ENCODE measurements around the gene SLC38A10.

Gene SLC38A10

DNA sequence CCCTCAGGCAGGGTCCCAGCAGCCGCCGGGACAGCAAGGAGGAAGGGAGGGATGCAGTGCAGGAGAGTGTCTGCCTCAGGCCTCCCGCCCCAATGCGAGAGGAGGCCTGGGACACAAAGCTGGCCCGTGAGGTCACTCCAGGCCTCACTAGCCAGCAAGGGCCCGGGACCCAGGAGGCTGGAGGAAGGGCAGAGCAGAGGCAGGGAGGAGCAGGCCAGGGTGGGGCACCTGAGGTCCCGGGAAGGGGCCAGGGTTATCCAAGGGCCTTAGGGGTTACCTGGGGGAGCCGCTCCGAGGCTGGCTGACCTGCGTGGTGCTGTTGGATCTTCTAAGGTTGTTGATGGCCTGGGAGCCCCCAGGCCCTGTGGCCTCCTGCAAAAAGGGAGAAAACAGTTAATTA lies 86.5 kb downstream of the SLC38A10 start:
- no peak for DNase-seq (ENCODE audit: low read depth)
- TF ChIP-seq, protein P1, sequence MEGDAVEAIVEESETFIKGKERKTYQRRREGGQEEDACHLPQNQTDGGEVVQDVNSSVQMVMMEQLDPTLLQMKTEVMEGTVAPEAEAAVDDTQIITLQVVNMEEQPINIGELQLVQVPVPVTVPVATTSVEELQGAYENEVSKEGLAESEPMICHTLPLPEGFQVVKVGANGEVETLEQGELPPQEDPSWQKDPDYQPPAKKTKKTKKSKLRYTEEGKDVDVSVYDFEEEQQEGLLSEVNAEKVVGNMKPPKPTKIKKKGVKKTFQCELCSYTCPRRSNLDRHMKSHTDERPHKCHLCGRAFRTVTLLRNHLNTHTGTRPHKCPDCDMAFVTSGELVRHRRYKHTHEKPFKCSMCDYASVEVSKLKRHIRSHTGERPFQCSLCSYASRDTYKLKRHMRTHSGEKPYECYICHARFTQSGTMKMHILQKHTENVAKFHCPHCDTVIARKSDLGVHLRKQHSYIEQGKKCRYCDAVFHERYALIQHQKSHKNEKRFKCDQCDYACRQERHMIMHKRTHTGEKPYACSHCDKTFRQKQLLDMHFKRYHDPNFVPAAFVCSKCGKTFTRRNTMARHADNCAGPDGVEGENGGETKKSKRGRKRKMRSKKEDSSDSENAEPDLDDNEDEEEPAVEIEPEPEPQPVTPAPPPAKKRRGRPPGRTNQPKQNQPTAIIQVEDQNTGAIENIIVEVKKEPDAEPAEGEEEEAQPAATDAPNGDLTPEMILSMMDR (IDR thresholded peaks at IDR 0.05; ENCODE audit: control insufficient read depth, insufficient read depth, low read depth, low read length, missing control alignments): no peak
- no peak overlapping the region for H3K4me3 ChIP-seq (ENCODE audit: control insufficient read depth, low read depth, low read length)

DNA sequence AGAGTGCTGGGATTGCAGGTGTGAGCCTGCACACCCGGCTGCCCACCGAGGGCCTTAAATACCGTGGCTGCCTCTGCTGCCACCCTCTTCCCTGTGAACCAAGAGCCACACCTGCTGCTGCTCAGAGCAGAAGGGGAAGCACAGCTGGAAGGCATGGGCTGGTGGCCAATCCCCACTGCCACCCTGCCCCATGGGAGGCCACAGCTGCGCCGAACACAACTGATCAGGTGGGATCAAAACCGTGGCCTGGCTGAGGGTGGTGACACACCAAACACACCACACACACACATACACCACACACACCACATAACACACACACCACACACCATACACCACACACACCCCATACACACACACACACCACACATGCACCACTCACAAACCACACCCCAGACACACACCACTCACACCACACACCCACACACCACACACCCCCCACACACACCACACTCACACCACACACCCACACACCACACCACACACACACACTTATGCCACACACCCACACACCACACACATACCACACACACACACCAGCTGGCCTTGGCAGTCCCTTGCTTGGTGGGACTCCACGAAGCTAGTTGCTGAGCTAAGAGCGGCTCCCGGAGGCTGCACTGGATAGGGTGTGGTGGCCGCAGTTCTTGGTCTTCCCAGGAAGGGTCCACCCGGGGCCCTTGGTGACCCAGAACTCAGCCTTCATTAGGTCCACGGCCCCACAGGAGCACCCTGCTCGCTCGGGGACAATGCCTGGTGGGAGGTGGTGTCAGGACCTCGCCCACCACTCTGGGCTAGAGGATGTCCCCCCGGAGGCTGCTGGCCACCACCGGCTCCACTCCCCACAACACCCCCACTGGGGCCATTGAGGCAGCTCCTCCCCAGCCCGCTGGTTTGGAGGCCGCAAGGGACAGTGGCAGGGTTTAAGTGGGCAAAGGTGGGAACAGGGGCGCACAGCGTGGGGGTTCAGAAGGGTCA lies 87.2 kb downstream of the SLC38A10 start:
- DNase-seq (ENCODE audit: low read depth): no peak
- TF ChIP-seq, protein P1 (IDR thresholded peaks at IDR 0.05; ENCODE audit: control insufficient read depth, insufficient read depth, low read depth, low read length, missing control alignments): no peak
- H3K4me3 ChIP-seq (ENCODE audit: control insufficient read depth, low read depth, low read length): no peak overlapping the region

DNA sequence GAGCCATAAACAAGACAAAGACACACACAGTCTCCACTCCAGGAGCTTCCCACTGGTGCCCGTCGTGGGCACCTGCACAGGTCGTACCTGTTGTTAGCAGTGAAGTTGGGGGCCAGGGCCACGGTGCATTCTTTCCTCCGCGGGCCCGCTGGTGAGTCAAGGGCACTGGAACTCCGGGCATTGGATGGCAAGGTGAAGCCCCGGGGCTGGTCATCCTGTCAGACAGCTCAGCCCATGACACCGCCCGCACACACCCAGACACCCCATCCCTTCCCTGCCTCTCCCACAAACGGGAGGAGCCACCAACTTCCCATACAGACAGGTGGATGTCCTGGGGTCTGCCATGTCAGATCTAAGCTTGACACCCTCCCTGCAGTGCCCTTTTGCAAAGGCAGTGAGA lies 88.5 kb downstream of the SLC38A10 start:
- TF ChIP-seq, protein P1 (IDR thresholded peaks at IDR 0.05; ENCODE audit: control insufficient read depth, insufficient read depth, low read depth, low read length, missing control alignments): no peak
- no peak for DNase-seq (ENCODE audit: low read depth)
- H3K4me3 ChIP-seq (ENCODE audit: control insufficient read depth, low read depth, low read length): no peak overlapping the region

DNA sequence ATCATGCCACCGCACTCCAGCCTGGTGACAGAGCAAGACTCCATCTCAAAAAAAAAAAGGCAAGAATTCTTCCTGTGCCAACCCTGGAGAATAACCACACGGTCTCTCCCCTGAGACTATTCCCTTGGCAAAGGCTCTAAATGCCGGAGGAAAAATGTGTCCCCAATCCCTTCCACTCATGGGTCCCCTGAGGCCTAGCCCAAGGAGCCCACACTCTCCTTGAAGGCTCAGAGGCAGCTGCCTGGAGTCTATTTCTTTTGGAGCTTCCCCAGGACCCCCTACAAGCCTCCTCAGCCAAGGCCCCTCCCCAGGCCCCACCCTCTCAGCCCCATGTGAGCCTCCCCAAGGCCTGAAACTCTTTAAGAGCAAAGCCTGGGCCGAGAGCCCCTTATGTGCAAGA lies 88.9 kb downstream of the SLC38A10 start:
- DNase-seq (ENCODE audit: low read depth): no peak
- TF ChIP-seq, protein P1 (IDR thresholded peaks at IDR 0.05; ENCODE audit: control insufficient read depth, insufficient read depth, low read depth, low read length, missing control alignments): no peak
- no peak overlapping the region for H3K4me3 ChIP-seq (ENCODE audit: control insufficient read depth, low read depth, low read length)

DNA sequence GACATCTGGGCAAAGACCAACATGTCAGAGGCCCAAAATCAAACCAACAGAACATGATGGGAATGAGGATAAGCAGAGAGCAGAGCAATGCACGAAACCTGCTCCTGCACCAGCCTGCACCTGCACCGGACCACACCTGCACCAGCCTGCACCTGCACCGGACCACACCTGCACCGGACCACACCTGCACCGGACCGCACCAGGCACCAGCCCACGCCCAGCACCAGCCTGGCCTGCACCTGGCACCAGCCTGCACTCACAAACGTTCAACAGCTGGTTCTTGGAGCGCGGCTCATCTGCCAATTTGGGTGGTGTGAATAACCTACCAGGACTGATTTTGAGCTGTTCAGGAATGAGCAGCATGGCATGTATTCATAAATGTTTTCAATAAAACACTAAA lies 90.5 kb downstream of the SLC38A10 start:
- TF ChIP-seq, protein P1 (IDR thresholded peaks at IDR 0.05; ENCODE audit: control insufficient read depth, insufficient read depth, low read depth, low read length, missing control alignments): no peak
- H3K4me3 ChIP-seq (ENCODE audit: control insufficient read depth, low read depth, low read length): no peak overlapping the region
- DNase-seq (ENCODE audit: low read depth): no peak

DNA sequence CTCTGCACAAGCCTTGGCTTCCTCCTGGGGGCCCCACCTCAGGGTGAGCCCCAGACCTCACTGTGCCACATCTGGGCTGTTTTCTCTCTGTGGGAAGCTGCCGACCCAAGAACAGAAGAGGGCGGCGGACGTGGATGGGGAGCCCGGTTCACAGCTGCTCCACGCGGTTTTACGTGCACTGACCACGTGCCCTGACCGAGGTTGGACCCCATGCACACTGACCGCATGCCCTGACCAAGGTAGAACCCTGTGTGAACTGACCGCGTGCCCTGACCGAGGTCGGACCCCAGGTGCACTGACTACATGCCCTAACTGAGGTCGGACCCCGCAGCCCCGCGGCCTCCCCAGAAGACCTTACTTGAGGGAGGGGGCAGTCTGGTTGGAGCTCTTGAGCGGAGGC lies 92.0 kb downstream of the SLC38A10 start:
- TF ChIP-seq, protein P1 (IDR thresholded peaks at IDR 0.05; ENCODE audit: control insufficient read depth, insufficient read depth, low read depth, low read length, missing control alignments): no peak
- H3K4me3 ChIP-seq (ENCODE audit: control insufficient read depth, low read depth, low read length): no peak overlapping the region
- DNase-seq (ENCODE audit: low read depth): no peak
